SK-N-MC (cell line): ENCODE results near the gene ZNHIT1.

Experiments
- EZH2 ChIP-seq: fragments of 200-600 bp; sonication (generic); IDR thresholded peaks from one replicate; pipeline ENCODE4 v1.6.1; 2017; ENCODE audit warnings: antibody characterized with exemption
- FOXP2 ChIP-seq: optimal IDR thresholded peaks from 2 replicates; pipeline ENCODE3; 2011; ENCODE audit warnings: mild to moderate bottlenecking, moderate library complexity; ENCODE audit not compliant: insufficient read depth; ENCODE audit errors: extremely low read length, control extremely low read depth
- POLR2AphosphoS5 ChIP-seq: IDR thresholded peaks from 2 replicates; pipeline ENCODE4 v1.6.1; 2012; ENCODE audit warnings: mild to moderate bottlenecking, low read depth, low read length, borderline replicate concordance

- TF ChIP-seq EZH2 (no peak), POLR2AphosphoS5 (no peak), FOXP2 (no peak)
These were observed 14.3 kb downstream of the ZNHIT1 start for GRCh38 chr7:101232141-101232850.
